Osteocyte (in vitro differentiated cells): ENCODE results near the gene IKZF1. TPM values are rescaled to one million over a fixed set of nuclear protein-coding genes. Genes with fewer than 3 reads are reported as not detected.

ENCODE experiments used
- DNase-seq: peaks from one replicate; pipeline ENCODE4 v3.0.0; 2021; ENCODE audit warnings: mixed read lengths; ENCODE audit not compliant: unreplicated experiment; ENCODE audit errors: extremely low spot score
- H3K27ac Mint-ChIP-seq: one replicate; pipeline ENCODE4 v1.8.0; 2021; ENCODE audit warnings: mild to moderate bottlenecking, mixed read lengths; ENCODE audit not compliant: unreplicated experiment
- H3K27me3 Mint-ChIP-seq: one replicate; pipeline ENCODE4 v1.8.0; 2021; ENCODE audit warnings: mixed read lengths; ENCODE audit not compliant: unreplicated experiment
- H3K36me3 Mint-ChIP-seq: one replicate; pipeline ENCODE4 v1.8.0; 2021; ENCODE audit warnings: mixed read lengths; ENCODE audit not compliant: unreplicated experiment
- H3K4me1 Mint-ChIP-seq: one replicate; pipeline ENCODE4 v1.8.0; 2021; ENCODE audit warnings: mixed read lengths; ENCODE audit not compliant: unreplicated experiment
- H3K4me3 Mint-ChIP-seq: one replicate; pipeline ENCODE4 v1.8.0; 2021; ENCODE audit warnings: mild to moderate bottlenecking, moderate library complexity, mixed read lengths; ENCODE audit not compliant: unreplicated experiment
- H3K9me3 Mint-ChIP-seq: one replicate; pipeline ENCODE4 v1.8.0; 2021; ENCODE audit warnings: mixed read lengths; ENCODE audit not compliant: unreplicated experiment
- CTCF ChIP-seq: fragments of 200-600 bp; sonication (generic); IDR thresholded peaks from 2 replicates; pipeline ENCODE4 v1.5.0; 2021; ENCODE audit warnings: antibody characterized with exemption, mild to moderate bottlenecking, moderate library complexity
- total RNA-seq: library from RNA; stranded (reverse); gene quantifications from 2 replicates; pipeline ENCODE4 v1.2.1, GENCODE V29; 2021

Gene IKZF1
- total RNA-seq, 1 donor from 2014 or later, result not detected

DNA sequence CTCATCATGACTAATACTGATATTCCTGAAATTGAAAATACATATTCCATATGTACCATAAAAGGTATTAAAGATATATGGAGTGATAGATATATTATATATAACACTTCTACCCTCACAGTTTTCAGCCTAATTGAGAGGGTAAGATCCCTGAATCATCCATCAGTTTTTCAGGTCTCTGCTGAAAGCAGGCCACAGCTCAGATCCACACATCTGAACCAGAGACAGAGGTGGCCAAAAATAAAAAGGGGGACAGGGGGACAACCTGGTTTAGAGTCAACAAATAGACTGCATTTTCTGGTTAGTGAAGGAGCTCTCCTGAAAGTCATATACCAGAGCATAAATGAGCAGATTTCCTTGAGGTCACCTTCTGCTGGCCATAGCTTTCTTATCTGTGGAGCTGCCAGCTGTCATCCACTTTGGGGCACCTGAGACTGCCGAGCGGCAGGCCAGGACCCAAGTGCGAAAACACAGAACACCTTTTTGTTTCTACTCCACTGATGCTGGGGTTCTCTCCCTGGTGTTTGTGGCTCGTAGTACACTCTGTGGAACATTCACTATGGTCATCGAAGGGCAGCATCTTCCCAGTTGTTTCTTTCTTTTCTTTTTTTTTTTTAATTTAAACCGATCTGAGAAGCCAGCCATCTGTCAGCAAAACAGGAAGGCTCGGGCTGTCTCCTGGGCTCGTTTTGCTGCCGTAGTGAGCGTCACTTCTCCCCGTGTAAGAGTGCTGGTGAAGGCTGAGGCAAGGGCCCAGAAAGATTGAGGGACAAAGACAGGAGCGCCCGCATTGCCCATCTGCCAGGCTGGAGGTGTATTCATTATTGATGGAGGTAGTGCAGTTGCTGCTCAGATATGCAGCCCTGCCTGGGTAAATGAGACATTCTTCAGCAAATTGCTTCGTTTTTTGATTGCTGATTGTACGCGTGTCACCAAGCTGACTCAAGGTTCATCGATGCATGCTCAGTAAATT, 13.5 kb downstream of the IKZF1 start:
- Mint-ChIP-seq H3K4me1 (no peaks in the 10 kb centered on the region), H3K27ac (no peak overlapping the region), H3K27me3 (peaks cover 43% of the 10 kb centered on the region), H3K36me3 (no peaks in the 10 kb centered on the region), H3K9me3 (no peaks in the 10 kb centered on the region), H3K4me3 (no peak overlapping the region)
- DNase-seq, result no peak
- no peak for TF ChIP-seq CTCF

GRCh38 chr7:50321487-50322067, 17.1 kb downstream of the IKZF1 start:
- no peaks in the 10 kb centered on the region for H3K4me1 Mint-ChIP-seq
- no peaks in the 10 kb centered on the region for H3K36me3 Mint-ChIP-seq
- no peak for DNase-seq
- no peak for TF ChIP-seq CTCF
- no peaks in the 10 kb centered on the region for H3K9me3 Mint-ChIP-seq
- no peak overlapping the region for H3K27ac Mint-ChIP-seq
- H3K4me3 Mint-ChIP-seq, result no peak overlapping the region
- H3K27me3 Mint-ChIP-seq, result peaks cover 38% of the 10 kb centered on the region

DNA sequence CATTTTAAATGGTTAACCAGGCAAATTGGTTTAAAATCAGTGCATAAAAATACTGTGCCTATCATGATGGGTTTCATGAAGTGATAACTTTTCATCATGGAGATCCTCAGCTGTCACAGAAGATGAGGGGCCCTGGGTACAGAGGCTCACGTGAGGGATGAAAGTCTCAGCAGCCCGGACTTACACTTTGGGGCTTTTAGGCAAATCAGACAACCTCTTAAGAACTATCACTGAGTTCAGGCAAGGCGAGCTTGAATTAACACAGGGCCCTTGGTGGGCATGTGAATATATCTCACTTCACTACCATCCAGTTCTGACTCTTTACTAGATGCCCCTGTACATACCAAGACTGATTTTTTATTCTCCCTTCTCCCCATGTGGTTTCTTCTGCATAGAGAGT, 19.6 kb downstream of the IKZF1 start:
- Mint-ChIP-seq H3K9me3 (no peaks in the 10 kb centered on the region), H3K4me1 (no peaks in the 10 kb centered on the region), H3K4me3 (no peak overlapping the region), H3K36me3 (no peaks in the 10 kb centered on the region), H3K27ac (no peak overlapping the region), H3K27me3 (peaks cover 33% of the 10 kb centered on the region)
- no peak for TF ChIP-seq CTCF
- no peak for DNase-seq

DNA sequence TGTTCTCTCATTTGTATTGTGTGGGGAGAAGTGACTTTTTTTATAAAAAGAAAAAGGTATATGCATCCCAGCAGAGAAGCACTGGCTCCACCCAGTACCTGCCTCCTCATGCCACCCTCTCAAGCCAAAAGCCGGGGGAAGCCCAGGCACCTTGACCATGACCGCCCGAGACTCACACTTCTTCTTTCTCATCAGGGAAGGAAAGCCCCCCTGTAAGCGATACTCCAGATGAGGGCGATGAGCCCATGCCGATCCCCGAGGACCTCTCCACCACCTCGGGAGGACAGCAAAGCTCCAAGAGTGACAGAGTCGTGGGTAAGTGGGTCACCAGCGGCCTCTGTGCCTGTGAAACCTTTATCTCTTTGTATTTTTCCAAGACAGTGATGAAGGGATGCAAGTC, 22.9 kb downstream of the IKZF1 start:
- no peak overlapping the region for H3K27ac Mint-ChIP-seq
- peaks cover 28% of the 10 kb centered on the region for H3K27me3 Mint-ChIP-seq
- no peak for DNase-seq
- no peak overlapping the region for H3K4me3 Mint-ChIP-seq
- no peaks in the 10 kb centered on the region for H3K9me3 Mint-ChIP-seq
- TF ChIP-seq CTCF, result no peak
- no peaks in the 10 kb centered on the region for H3K4me1 Mint-ChIP-seq
- H3K36me3 Mint-ChIP-seq, result no peaks in the 10 kb centered on the region

GRCh38 chr7:50329775-50330174, 25.3 kb downstream of the IKZF1 start:
- Mint-ChIP-seq H3K9me3 (no peaks in the 10 kb centered on the region), H3K27ac (no peak overlapping the region), H3K36me3 (no peaks in the 10 kb centered on the region), H3K4me3 (no peak overlapping the region), H3K27me3 (peaks cover 25% of the 10 kb centered on the region), H3K4me1 (no peaks in the 10 kb centered on the region)
- no peak for TF ChIP-seq CTCF
- no peak for DNase-seq
